HL-60 (cell line): ENCODE measurements around the gene PEX10.

ENCODE experiments used
- DNase-seq, 2 experiments: peaks; one replicate each; pipeline ENCODE4 v3.0.0-alpha.2; 2010 to 2020; ENCODE audit warnings: low read depth in 1 of 2, low spot score in 1 of 2
- H3K27ac ChIP-seq: fragments of 250-450 bp; sonication (Bioruptor Pico); replicated peaks from 2 replicates; pipeline ENCODE4 v1.5.1; 2020; ENCODE audit warnings: mild to moderate bottlenecking, moderate library complexity
- H3K27me3 ChIP-seq: fragments of 250-450 bp; sonication (Bioruptor Pico); 2 replicates; pipeline ENCODE4 v1.5.1; 2021; ENCODE audit warnings: mild to moderate bottlenecking, moderate library complexity; ENCODE audit not compliant: insufficient read depth, poor library complexity, severe bottlenecking
- H3K4me3 ChIP-seq: replicated peaks from 2 replicates; pipeline ENCODE4 v1.5.1; 2011; ENCODE audit warnings: mild to moderate bottlenecking, control low read depth, low read length; ENCODE audit not compliant: insufficient read depth
- CTCF ChIP-seq: IDR thresholded peaks from one replicate; pipeline ENCODE4 v1.5.1; 2011; ENCODE audit warnings: low read length, control low read depth, inconsistent platforms; ENCODE audit not compliant: insufficient read depth
- GABPA ChIP-seq: IDR thresholded peaks from 2 replicates; pipeline ENCODE4 v1.6.1; 2012; ENCODE audit warnings: low read depth
- POLR2AphosphoS5 ChIP-seq: IDR thresholded peaks from 2 replicates; pipeline ENCODE4 v1.6.1; 2012; ENCODE audit warnings: low read depth
- REST ChIP-seq: IDR thresholded peaks from 2 replicates; pipeline ENCODE4 v1.6.1; 2012; ENCODE audit warnings: low read depth; ENCODE audit not compliant: insufficient replicate concordance
- SPI1 ChIP-seq: IDR thresholded peaks from 2 replicates; pipeline ENCODE4 v1.6.1; 2012; ENCODE audit warnings: low read depth, mild to moderate bottlenecking, borderline replicate concordance

Gene PEX10

GRCh38 chr1:2417083-2417832 lies 4.9 kb upstream of the PEX10 start:
- TF ChIP-seq REST (no peak), GABPA (no peak), CTCF (no peak), SPI1 (no peak), POLR2AphosphoS5 (no peak)
- Histone ChIP-seq H3K27me3 (peaks cover 38% of the 10 kb centered on the region), H3K27ac (no peak overlapping the region), H3K4me3 (no peak overlapping the region)
- no peak for DNase-seq

GRCh38 chr1:2416403-2416802 lies 4.0 kb upstream of the PEX10 start:
- no peak overlapping the region for H3K27ac ChIP-seq
- H3K4me3 ChIP-seq = no peak overlapping the region
- peaks cover 38% of the 10 kb centered on the region for H3K27me3 ChIP-seq
- TF ChIP-seq CTCF = no peak
- TF ChIP-seq SPI1 = no peak
- no peak for TF ChIP-seq POLR2AphosphoS5
- no peak for TF ChIP-seq REST
- no peak for TF ChIP-seq GABPA
- DNase-seq = no peak

- Histone ChIP-seq H3K4me3 (no peak overlapping the region), H3K27me3 (peaks cover 38% of the 10 kb centered on the region), H3K27ac (no peak overlapping the region)
- 0 out of 2 replicates have a peak, but pooled peaks have one; percentile 18 for TF ChIP-seq SPI1
- no peak for TF ChIP-seq REST
- no peak for DNase-seq
Measured at GRCh38 chr1:2415801-2416208, 3.4 kb upstream of the PEX10 start.
